ENCODE measurements around the gene PRR11.
"Not testable (repeated sequence)": the region's sequence is repeated elsewhere in the genome, so short reads cannot be mapped to it uniquely, and the experiment has no call there.

Gene PRR11

DNA sequence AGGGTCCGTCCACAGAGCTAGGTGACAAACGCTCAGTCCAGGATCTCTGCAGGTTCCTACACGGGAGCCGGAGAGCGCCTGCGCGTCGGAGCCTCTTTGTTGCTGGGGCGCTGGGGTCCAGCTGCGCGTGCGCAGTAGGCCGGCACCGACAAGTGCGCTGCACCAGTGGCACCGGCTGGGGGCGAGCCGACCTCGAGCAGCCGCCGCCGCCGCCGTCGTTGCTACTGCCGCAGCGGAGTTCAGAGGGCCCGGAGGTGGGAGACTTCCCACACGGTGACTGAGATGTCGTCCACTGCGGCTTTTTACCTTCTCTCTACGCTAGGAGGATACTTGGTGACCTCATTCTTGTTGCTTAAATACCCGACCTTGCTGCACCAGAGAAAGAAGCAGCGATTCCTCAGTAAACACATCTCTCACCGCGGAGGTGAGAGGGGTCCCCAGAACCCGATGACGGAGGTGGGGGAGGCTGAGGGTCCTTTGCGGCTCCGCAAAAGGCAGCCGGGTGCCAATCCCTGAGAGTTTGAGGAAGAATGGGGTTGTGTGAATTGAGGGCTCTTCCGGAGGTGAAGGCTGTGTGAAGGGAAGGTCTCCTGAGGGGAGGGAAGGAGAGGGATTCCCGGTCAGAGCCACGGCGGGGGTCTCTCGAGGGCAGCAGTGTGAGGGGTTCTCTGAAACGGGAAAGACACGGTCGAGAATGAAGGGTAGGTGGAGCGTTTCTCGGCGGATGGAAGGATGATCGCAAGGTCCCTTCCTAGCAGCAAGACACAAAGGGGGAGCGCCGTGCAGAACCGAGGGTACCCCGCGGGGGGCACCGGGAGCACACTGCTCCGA is 65.0 kb downstream of the PRR11 start, which contains the start of gene GDPD1:
TSS of gene GDPD1 (plus strand) at position 184 of the 831 bp plus-strand sequence. CDS start at position 283, 99 bp downstream.
- peak; percentile 79 for DNase-seq (ENCODE audit: low read depth)

DNA sequence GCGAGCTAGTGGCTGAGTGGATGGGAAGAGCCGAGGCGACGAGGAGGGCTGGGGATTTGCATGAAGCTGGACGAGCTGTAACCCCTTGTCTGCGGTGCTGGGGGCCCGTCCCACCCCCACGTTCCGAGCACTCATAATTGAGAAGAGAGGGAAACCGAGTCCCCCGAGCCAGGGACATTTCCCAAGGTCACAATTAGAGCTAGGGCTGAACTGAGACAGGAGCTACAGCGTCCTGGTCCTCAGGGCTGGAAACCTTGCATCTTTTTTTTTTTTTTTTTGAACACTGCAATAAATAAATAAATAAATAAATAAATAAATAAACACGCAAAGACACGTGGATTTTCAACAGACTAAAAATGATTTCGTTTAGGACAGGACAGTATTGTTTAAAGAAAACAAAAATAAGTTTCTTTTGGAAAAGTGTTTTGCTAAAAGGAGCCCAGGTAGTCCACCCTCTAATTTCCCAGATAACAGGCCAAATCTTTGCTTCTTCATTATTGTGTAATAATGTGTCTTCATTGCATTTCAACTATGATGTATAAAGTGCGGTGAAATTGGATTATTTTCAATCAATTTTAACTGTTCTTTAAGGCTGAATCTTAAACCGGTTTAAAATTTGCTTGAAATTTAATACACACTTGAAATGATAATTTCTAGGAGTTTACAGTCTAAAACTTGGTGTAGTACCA is 65.8 kb downstream of the PRR11 start:
- DNase-seq (ENCODE audit: low read depth), result no peak

DNA sequence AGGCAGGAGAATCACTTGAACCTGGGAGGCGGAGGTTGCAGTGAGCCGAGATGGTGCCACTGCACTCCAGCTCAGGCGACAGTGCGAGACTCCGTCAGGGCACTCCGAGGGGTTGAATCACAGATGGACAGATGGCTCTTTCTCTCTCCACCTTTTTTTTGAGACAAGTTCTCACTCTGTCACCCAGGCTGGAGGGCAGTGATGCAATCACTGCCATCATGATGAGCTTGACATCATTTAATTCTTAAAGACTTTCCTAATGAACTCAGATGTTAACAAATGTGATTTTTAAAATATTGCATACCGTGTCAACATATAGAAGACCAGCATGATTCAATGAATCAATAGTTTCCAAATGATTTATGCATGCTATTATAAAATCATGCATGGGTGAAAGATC is 68.3 kb downstream of the PRR11 start:
- no peak for DNase-seq (ENCODE audit: low read depth)

DNA sequence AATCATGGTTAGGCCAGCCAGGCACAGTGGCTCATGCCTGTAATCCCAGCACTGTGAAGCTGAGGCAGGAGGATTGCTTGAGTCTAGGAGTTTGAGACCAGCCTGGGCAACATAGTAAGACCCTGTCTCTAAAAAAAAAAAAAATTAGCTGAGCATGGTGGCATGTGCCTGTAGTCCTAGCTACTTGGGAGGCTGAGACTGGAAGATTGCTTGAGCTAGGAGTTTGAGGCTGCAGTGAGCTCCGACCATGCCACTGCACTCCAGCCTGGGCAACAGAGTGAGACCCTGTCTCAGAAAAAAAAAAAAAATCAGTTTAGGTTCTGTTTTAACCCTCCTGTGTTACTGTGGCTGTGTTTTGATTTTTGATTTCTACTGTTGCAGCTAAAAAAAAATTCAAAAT is 73.0 kb downstream of the PRR11 start:
- not testable (repeated sequence) for DNase-seq (ENCODE audit: low read depth)

DNA sequence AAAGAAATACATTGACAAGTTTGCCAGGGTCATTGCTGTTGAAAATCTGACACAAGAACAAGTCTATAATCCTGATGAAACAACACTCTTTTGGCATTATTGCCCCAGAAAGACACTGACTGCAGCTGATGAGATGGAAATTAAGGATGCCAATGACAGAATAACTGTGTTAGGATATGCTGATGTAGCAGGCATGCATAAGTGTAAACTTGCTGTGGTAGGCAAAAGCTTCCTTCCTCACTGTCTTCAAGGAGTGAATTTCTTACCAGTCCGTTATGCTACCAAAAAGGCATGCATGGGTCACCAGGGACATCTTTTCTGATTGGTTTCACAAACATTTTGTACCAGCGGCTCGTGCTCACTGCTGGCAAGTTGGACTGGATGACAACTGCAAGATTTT is 75.2 kb downstream of the PRR11 start:
- DNase-seq (ENCODE audit: low read depth), result no peak

DNA sequence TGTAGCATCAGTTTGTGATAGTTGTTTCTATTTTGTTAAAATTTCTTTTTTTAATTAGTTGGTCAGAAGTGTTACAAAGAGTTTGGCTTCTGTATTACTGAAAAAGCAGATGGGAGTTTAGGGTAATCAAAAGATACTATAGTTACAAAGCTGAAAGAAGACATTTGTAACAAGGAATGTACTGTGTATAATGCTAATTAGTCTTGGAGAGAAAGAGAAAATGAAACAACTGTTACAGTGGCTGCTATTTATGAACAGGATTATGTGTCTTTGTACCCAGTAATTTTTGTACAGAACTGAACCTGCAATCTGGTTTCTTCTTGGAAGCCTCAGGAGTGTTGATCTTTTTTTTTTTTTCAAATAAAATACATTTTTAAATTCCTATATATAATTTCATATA is 79.1 kb downstream of the PRR11 start:
- DNase-seq (ENCODE audit: low read depth), result no peak

DNA sequence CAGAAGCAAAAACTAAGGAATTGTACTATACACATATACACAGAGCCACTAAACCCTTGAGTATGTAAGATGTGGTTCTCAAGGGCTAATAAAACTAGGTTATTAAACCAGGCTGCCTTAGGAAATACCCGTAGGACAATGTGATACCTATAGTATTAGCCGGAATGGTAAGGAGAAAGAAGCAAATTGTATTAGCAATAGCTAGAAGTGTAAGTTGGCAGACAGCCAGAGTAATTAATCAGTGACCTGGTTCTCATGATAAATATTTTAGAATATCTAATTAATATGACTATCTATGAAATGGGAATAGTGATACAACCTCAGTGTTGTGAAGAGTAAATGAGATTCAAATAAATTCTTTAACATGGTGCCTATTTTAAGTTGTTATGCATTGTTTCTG is 83.4 kb downstream of the PRR11 start:
- no peak for DNase-seq (ENCODE audit: low read depth)

DNA sequence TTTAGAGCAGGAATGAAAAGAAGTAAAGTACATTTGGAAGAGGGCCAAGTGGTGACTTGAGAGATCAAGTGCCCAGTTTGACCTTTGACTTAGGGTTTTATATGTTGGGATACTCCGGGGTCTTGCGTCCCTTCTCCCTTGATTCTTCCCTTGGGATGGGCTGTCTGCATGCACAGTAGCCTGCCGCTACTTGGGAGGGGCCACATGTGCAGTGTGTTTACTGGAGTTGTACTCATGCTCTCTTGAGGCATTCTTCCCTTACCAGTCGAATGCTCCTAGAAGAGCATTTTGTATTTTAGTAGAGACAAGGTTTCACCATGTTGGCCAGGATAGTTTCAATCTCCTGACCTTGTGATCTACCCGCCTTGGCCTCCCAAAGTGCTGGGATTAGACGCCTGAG is 88.5 kb downstream of the PRR11 start:
- DNase-seq (ENCODE audit: low read depth), result no peak

All from stromal cell of bone marrow (primary cell).